CD14-positive monocyte (primary cell): ENCODE results near the gene ARHGAP44. TPM values are rescaled to one million over a fixed set of nuclear protein-coding genes. Genes with fewer than 3 reads are reported as not detected.

ENCODE experiments used
- DNase-seq, 3 donors: peaks; one replicate each; pipeline ENCODE4 v3.0.0-alpha.2; 2011 to 2022
- H2AFZ ChIP-seq: 2 replicates; pipeline ENCODE4 v1.6.0; 2012; ENCODE audit warnings: mild to moderate bottlenecking, low read depth, low read length, inconsistent platforms; ENCODE audit not compliant: insufficient read depth, poor library complexity, severe bottlenecking
- H3K27ac ChIP-seq, 2 donors: 1 replicate in 1 of 2; 2 replicates in 1 of 2; pipeline ENCODE4 v1.5.1; 2012 to 2013; ENCODE audit warnings: low read length in 2 of 2, control low read depth in 1 of 2, inconsistent platforms in 1 of 2, low read depth in 1 of 2, mild to moderate bottlenecking in 1 of 2
- H3K27me3 ChIP-seq, 2 donors: one replicate each; pipeline versions ENCODE4 v1.6.0 to v1.6.1; 2011 to 2013; ENCODE audit warnings: low read length in 2 of 2; ENCODE audit not compliant: control insufficient read depth in 2 of 2, insufficient read depth in 2 of 2
- H3K36me3 ChIP-seq, 2 donors: replicated peaks in 1 of 2; 1 replicate in 1 of 2; 2 replicates in 1 of 2; pipeline versions ENCODE4 v1.5.1 to v1.6.1; 2012 to 2013; ENCODE audit warnings: low read length in 2 of 2, control low read depth in 1 of 2, inconsistent platforms in 1 of 2, mild to moderate bottlenecking in 1 of 2; ENCODE audit not compliant: insufficient read depth in 2 of 2, control insufficient read depth in 1 of 2
- H3K4me1 ChIP-seq, 2 donors: 1 replicate in 1 of 2; 2 replicates in 1 of 2; pipeline versions ENCODE4 v1.5.1 to v1.6.1; 2012 to 2013; ENCODE audit warnings: low read length in 2 of 2, control low read depth in 1 of 2, inconsistent platforms in 1 of 2, mild to moderate bottlenecking in 1 of 2, moderate library complexity in 1 of 2; ENCODE audit not compliant: insufficient read depth in 2 of 2, control insufficient read depth in 1 of 2
- H3K4me2 ChIP-seq: replicated peaks from 2 replicates; pipeline ENCODE3; 2012; ENCODE audit warnings: low read length, moderate library complexity, mild to moderate bottlenecking; ENCODE audit not compliant: poor library complexity, severe bottlenecking; ENCODE audit errors: extremely low read depth
- H3K4me3 ChIP-seq, 3 experiments: fragments of 200-600 bp in 1 of 3; sonication (generic) in 1 of 3; replicated peaks in 1 of 3; 1 replicate in 2 of 3; 2 replicates in 1 of 3; pipeline ENCODE4 v1.5.1; 2011 to 2013; ENCODE audit warnings: low read length in 3 of 3, mild to moderate bottlenecking in 3 of 3, control low read depth in 2 of 3, low read depth in 2 of 3, inconsistent platforms in 1 of 3, moderate library complexity in 1 of 3
- H3K79me2 ChIP-seq: 2 replicates; pipeline ENCODE4 v1.6.0; 2012; ENCODE audit warnings: mild to moderate bottlenecking, control low read depth, inconsistent platforms, low read length, moderate library complexity; ENCODE audit not compliant: insufficient read depth
- H3K9ac ChIP-seq: 2 replicates; pipeline ENCODE4 v1.6.0; 2017; ENCODE audit warnings: low read length, mild to moderate bottlenecking; ENCODE audit not compliant: insufficient read depth, poor library complexity, severe bottlenecking
- H3K9me3 ChIP-seq, 2 donors: replicated peaks in 1 of 2; 1 replicate in 1 of 2; 2 replicates in 1 of 2; pipeline versions ENCODE4 v1.5.1 to v1.6.1; 2012 to 2013; ENCODE audit warnings: low read length in 2 of 2, control low read depth in 1 of 2; ENCODE audit not compliant: control insufficient read depth in 1 of 2, insufficient read depth in 1 of 2
- H4K20me1 ChIP-seq: 2 replicates; pipeline ENCODE4 v1.6.0; 2012; ENCODE audit warnings: mild to moderate bottlenecking, low read length, control low read depth, moderate library complexity; ENCODE audit not compliant: insufficient read depth
- H3K27ac Mint-ChIP-seq, 7 donors: one replicate each; pipeline ENCODE4 v1.8.0; 2020; ENCODE audit warnings: mild to moderate bottlenecking in 7 of 7, mixed read lengths in 7 of 7, moderate library complexity in 6 of 7, inconsistent platforms in 2 of 7
- H3K27me3 Mint-ChIP-seq, 3 donors: one replicate each; pipeline ENCODE4 v1.8.0; 2021 to 2022; ENCODE audit warnings: low read depth in 3 of 3, mild to moderate bottlenecking in 3 of 3, mixed read lengths in 3 of 3, moderate library complexity in 3 of 3, inconsistent platforms in 1 of 3
- H3K36me3 Mint-ChIP-seq, 2 donors: one replicate each; pipeline ENCODE4 v1.8.0; 2020; ENCODE audit warnings: mixed read lengths in 2 of 2, inconsistent platforms in 1 of 2, mild to moderate bottlenecking in 1 of 2
- H3K4me1 Mint-ChIP-seq: one replicate; pipeline ENCODE4 v1.8.0; 2020; ENCODE audit warnings: mild to moderate bottlenecking, mixed read lengths
- H3K4me3 Mint-ChIP-seq, 2 donors: one replicate each; pipeline ENCODE4 v1.8.0; 2020; ENCODE audit warnings: mild to moderate bottlenecking in 2 of 2, mixed read lengths in 2 of 2, moderate library complexity in 1 of 2
- H3K9me3 Mint-ChIP-seq, 7 donors: one replicate each; pipeline ENCODE4 v1.8.0; 2020 to 2022; ENCODE audit warnings: mixed read lengths in 7 of 7, mild to moderate bottlenecking in 6 of 7, moderate library complexity in 6 of 7, inconsistent platforms in 2 of 7
- CTCF ChIP-seq: fragments of 200-600 bp; IDR thresholded peaks from one replicate; pipeline ENCODE4 v1.8.0; 2022; ENCODE audit warnings: antibody characterized with exemption, mild to moderate bottlenecking
- WGBS: methylation state at CpG from one replicate; pipeline ENCODE4 v1.1.5; 2013; ENCODE audit warnings: missing lambda C conversion rate; ENCODE audit not compliant: insufficient coverage; 5-methylcytosine and 5-hydroxymethylcytosine counted together
- intact Hi-C, 2 donors: fragments of 100-400 bp; cut with micrococcal nuclease; formaldehyde crosslinking; loops; one replicate each; pipeline versions ENCODE4 v1.15.0 to v1.15.1; 2023
- polyA plus RNA-seq, 3 donors: library from polyadenylated mRNA; depleted of rRNA in 1 of 3; unstranded in 2 of 3; stranded (reverse) in 1 of 3; fragments of 300-500 nt in 2 of 3; fragments of >200 nt in 1 of 3; fragmentation: Illumina TruSeq in 2 of 3; gene quantifications; 1 replicate in 2 of 3; 2 replicates in 1 of 3; pipeline ENCODE4 v1.2.3, GENCODE V29; 2012 to 2021

ARHGAP44 gene
- polyA plus RNA-seq, 3 donors, result not detected

DNA sequence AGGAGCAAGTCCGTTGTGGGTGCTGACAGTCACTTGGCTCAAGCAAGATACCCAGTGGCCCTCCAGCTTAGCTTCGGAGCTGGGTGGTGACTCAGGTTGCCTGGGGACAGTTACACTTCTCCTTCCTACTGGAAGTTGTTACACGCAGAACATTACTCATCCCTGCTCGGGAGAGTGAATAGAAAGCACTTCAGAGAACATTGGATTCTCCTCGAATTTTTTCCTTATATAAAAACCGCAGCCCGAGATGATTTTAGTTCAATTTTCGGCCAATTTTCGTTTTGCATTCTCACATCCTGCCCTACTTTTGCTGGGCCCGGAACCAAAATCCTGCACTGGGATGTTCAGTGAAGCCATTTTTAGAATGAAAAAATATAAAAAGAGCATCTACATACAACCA is 128.8 kb downstream of the ARHGAP44 start:
- no peak for TF ChIP-seq CTCF
- no peak overlapping the region for H3K4me3 ChIP-seq
- Mint-ChIP-seq H3K9me3 (peaks cover 16 to 21% (median 20%) of the 10 kb centered on the region in 7 donors), H3K4me1 (no peaks in the 10 kb centered on the region), H3K27me3 (peaks cover 0 to 3% (median 0%) of the 10 kb centered on the region in 3 donors), H3K4me3 (no peak overlapping the region), H3K27ac (no peak overlapping the region), H3K36me3 (no peaks in the 10 kb centered on the region)
- H4K20me1 ChIP-seq, result no peaks in the 10 kb centered on the region
- H3K4me1 ChIP-seq, result no peaks in the 10 kb centered on the region
- no peak overlapping the region for H3K4me2 ChIP-seq
- peaks cover 15 to 20% of the 10 kb centered on the region in 2 donors for H3K9me3 ChIP-seq
- no peaks in the 10 kb centered on the region for H3K79me2 ChIP-seq
- intact Hi-C loops, result no loop called here
- H3K27me3 ChIP-seq, result no peaks in the 10 kb centered on the region
- no peak overlapping the region for H3K9ac ChIP-seq
- WGBS, result 90% methylated on average over 5 of the region's 10 CpGs
- H3K36me3 ChIP-seq, result no peaks in the 10 kb centered on the region
- H3K27ac ChIP-seq, result no peak overlapping the region
- DNase-seq, result no peak
- no peak overlapping the region for H2AFZ ChIP-seq

- Mint-ChIP-seq H3K27ac (no peak overlapping the region), H3K9me3 (peaks cover 11 to 22% (median 15%) of the 10 kb centered on the region in 7 donors), H3K4me3 (no peak overlapping the region), H3K4me1 (no peaks in the 10 kb centered on the region), H3K36me3 (no peaks in the 10 kb centered on the region), H3K27me3 (no peaks in the 10 kb centered on the region)
- Histone ChIP-seq H3K27ac (no peak overlapping the region), H2AFZ (no peak overlapping the region), H3K79me2 (no peaks in the 10 kb centered on the region), H4K20me1 (no peaks in the 10 kb centered on the region), H3K9ac (no peak overlapping the region), H3K27me3 (no peaks in the 10 kb centered on the region), H3K9me3 (peaks cover 11 to 19% of the 10 kb centered on the region in 2 donors), H3K4me1 (no peaks in the 10 kb centered on the region), H3K4me3 (no peak overlapping the region), H3K4me2 (no peak overlapping the region), H3K36me3 (no peaks in the 10 kb centered on the region)
- intact Hi-C loops, result no loop called here
- WGBS, result 80% methylated on average over 1 of the region's 4 CpGs
- TF ChIP-seq CTCF, result no peak
- no peak for DNase-seq
Observed at GRCh38 chr17:12922120-12922519, 132.8 kb downstream of the ARHGAP44 start.
